SIG-M5 treated with dmso at 0.1 percent for 504 hours (cell line): ENCODE results near the gene GABBR2.

Experiments used
- DNase-seq: peaks from one replicate; lab custom pipeline; 2025; ENCODE audit not compliant: unreplicated experiment; lab: John Stamatoyannopoulos, UW

GABBR2 gene

DNA sequence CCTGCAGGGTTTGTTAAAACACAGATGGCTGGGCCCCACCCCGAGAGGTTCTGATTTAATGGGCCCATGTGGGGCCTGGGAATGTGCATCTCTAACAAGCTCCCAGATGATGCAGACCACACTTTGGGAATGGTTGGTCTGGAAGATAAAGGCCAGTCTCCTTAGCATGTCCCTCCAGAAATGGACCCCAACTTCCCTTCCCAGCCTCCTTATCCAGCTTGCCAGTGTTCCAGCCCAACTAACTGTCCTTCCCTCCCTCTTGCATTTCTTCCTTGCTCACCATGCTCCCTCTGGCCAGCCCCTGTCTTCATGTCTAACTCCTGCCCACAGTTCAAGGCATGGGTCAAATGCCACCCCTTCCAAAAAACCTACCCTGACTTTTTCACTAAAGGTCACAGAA lies 257.2 kb downstream of the GABBR2 start:
- no peak for DNase-seq

- no peak for DNase-seq
Observed at GRCh38 chr9:98450496-98450895, 258.2 kb downstream of the GABBR2 start.

DNA sequence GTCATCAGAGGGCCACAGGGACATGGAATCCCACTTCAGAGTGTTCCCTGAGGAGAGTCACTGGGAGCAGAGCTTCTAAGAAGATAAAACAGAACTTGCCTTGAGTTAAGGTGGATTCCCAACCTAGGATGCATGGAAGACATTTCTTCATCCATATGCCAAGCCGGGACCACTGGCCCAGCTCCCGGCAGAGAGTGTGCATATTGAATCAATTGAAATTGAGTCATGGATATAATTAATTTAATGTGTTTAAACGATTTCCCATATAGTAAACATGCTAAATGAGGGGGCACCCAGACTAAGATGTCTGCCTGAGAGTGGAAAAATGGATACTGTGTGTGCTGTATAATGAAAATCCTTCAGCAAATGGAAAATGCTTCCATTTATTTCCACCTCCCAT lies 258.9 kb downstream of the GABBR2 start:
- no peak for DNase-seq

GRCh38 chr9:98445576-98445975 lies 263.2 kb downstream of the GABBR2 start:
- DNase-seq, result no peak

GRCh38 chr9:98444601-98445000 lies 264.1 kb downstream of the GABBR2 start:
- DNase-seq, result no peak

DNA sequence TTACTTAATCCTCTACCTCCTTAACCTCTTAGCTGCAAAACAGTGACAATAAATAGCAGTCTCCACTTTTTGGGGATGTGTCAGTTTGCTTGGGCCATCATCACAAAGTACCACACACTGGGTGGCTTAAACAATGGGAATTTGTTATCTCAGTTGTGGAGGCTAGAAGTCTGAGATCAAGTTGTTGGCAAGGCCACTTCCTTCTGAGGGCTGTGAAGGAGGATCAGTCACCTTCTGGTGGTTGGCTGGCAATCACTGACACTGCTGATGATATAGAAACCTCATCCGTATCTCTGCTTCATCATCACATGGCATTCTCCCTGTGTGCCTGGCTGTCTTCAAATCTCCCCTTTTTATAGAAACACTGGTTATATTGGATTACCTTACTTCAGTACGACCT lies 266.2 kb downstream of the GABBR2 start:
- no peak for DNase-seq

DNA sequence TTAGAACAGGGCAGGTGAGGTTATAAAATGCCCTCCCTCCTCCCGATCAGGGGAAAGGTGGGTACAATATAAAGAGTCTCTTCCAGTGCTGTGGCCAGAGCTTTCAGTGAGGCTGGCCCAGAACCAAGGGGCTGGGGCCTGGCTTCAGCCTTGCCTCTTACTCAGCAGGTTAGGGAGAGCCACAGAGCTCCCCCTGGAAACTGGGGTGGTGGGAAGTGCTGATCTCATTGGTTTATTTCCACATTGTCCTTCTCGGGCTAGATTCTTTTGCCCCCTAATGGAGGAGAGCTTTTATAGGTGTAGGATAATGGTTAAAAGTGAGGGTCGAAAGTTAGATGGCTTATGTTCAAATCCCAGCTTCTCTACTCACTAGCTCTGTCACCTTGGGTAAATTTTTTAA lies 266.6 kb downstream of the GABBR2 start:
- DNase-seq, result no peak

DNA sequence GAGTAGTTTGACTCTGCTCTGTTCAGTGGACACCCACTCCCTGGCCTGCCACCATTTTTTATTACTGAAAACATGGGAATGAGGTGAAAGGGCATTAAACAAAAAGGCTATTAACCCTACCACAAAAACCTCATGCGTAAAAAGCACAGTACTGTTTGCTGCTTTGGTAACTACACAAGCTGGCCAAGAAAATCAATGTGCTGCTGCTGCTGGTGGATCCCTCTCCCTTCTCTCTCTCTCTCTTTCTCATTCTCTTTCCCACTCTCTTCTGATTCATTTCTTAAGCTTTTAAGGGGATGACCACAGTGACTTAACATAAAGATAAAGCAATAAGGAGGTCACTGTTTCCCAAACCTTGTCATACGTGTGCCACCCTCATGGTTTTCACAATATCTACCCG lies 270.1 kb downstream of the GABBR2 start:
- no peak for DNase-seq

DNA sequence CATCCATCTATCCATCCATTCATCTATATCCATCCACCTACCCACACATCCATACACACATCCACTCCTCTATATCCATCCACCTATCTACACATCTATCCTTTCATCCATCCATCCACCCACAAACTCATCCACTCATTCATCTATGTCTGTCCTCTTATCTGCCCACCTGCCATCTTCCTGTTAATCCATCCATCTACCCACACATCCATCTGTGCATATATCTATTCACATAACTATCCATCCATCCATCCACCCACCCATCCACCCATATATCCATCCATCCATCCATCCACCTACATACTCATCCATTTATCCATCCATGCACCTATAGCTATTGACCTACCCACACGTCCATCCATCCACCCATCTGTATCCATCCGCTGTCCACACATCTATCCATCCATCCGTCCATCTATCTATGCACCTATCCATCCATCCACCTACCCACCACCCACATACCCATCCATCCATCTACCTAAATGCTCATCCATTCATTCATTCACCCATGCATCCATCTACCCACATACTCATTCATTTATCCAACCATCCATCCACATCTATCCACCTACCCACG lies 271.2 kb downstream of the GABBR2 start:
- no peak for DNase-seq

- no peak for DNase-seq
Observed at GRCh38 chr9:98432960-98433359, 275.8 kb downstream of the GABBR2 start.

- DNase-seq, result no peak
Observed at GRCh38 chr9:98432134-98432533, 276.6 kb downstream of the GABBR2 start.

GRCh38 chr9:98430535-98431292 lies 278.0 kb downstream of the GABBR2 start:
- DNase-seq, result no peak

DNA sequence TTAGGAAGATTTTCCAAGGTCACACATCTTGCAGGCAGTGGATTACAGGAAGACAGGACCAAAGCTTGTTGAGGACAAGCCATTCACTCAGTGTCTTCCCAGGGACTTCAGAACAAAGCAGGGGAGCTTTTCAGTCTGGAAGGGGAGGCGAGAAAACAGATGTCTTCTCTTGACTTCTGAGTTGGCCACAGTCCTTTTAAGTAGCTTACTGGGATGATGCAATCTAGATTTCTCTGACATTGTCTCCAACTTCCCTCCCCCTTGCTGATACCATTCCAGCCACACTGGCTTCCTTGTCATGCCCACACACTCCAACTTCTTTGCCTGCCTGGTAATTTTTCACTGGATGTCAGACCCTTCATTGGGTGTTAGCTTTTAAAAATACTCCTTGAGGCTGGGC lies 279.1 kb downstream of the GABBR2 start:
- DNase-seq, result peak; percentile 22

DNA sequence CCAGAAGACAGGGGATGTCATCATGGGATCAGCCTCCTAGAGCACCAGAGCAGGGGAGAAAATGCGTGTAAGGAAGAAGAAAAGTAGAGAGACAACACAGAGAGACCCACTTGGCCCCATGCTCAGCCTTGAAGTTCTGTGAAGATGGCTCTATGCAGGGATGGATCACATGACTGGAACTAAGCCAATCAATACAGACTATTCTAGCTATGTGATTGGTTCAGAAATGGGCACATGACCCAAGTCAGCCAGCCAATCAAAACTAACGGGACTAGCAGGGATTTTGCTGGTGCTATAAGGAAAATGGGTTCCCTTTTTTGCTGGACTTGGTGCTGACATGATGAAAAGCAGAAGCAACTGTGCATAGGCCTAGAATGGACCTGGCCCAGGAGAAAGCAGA lies 280.3 kb downstream of the GABBR2 start:
- DNase-seq, result no peak

DNA sequence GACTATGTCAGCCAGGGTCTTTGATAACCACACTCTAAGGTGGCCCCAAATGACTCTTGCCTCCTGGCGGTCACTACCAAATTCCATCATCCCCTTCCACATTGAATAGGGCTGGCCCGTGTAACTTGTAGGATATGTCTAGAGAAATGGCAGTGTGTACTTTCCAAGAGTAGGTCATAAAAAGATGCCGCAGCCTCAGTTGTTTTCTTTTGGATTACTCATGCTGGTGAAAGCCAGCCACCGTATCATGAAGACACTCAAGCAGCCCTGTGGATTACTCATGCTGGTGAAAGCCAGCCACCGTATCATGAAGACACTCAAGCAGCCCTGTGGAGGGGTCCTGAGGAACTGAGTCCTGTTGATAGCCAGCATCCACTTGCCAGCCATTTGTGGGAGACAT lies 281.2 kb downstream of the GABBR2 start:
- DNase-seq, result no peak

GRCh38 chr9:98425079-98425478 lies 283.7 kb downstream of the GABBR2 start:
- DNase-seq, result no peak

DNA sequence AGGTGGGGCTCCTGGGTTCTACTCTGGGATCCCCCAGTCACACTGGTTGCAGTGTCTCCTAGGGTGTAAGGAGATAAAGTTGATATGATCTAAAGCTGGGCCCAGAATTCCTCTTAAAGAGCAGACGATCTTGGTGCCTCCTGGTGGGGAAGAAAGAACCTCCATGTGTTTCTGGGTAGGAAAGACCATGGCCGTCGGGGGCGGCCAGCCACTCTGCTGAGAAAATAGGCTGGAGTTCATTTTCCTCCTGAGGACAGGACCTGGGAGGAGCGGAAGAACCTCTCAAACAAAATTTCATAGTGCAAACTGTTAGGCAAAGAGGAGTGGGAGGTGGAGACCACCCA lies 289.5 kb downstream of the GABBR2 start:
- DNase-seq, result no peak

GRCh38 chr9:98418578-98419259 lies 290.0 kb downstream of the GABBR2 start:
- no peak for DNase-seq

DNA sequence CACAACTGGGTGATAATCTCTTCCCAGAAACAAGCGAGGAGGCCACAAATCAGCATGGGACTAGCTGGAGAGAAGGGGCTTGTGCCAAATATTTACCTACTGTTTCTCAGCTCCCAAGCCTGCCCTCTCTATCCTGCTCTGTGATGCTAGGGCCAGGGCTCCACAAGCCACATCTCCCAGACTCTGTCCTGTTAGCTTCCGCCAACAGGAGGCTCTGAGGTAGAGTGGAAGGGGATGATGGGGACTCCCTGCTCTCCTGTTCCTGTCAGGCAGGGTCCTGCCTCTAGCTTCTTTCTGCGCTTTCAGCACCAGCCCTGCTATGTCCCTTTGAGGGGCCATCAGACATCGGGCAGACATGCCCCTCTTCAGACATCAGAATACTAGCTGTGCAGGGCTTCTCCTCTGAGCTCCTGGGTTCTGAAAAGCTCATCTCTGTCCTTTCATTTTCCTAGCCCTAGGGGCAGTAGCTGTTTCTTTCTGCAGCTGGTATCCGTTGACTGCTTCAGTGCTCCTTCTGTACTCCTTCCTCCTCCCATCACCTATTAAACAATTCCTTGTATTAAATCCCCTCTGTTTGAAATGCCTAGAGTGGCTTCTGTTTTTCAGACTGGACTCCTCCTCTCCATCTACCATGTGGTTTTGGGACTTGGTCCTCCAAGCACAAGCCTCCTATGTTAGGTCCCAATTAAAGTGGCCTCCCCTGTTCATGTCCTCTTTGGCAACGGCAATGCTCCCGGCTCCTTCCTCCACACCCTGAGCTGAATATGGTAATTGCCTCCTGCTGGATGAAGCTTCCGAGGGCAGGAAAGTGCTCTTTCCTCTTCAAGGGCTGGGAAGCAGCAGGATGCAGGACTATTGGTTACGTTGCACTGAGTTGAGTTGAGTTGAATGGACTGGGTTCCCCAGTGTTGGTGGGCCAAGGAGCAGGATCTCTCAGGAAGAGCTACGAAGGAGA lies 292.2 kb downstream of the GABBR2 start:
- no peak for DNase-seq

DNA sequence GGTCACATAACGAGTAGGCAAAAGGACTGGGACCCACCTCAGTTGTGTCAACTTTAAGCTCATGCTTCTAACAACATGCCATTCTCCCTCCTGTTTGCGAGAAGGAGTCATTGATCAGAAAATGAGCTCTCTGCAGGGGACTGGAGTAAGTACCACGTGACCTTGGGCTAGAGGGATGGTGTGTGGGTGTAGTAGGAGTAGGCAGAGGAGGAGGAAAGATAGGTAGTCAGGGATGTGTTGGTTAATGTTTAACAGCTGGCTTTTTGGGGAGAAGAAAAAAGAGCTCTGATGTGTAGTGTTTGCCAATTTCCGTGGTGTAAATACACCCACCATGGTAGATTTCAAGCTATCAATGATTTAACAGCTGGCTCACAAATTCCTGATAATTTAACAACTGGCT lies 293.0 kb downstream of the GABBR2 start:
- DNase-seq, result no peak

GRCh38 chr9:98413084-98413483 lies 295.7 kb downstream of the GABBR2 start:
- no peak for DNase-seq
